ENCODE measurements around the gene STMN3. TPM values are rescaled to one million over a fixed set of nuclear protein-coding genes. Genes with fewer than 3 reads are reported as not detected.

STMN3 gene
- total and polyA plus RNA-seq, 10 of the 15 experiments (the other 5 are each of a cell fraction or from before 2014, with no cell fraction given) = 0.09 to 3.6 (median 1.4) TPM; not detected in 1

DNA sequence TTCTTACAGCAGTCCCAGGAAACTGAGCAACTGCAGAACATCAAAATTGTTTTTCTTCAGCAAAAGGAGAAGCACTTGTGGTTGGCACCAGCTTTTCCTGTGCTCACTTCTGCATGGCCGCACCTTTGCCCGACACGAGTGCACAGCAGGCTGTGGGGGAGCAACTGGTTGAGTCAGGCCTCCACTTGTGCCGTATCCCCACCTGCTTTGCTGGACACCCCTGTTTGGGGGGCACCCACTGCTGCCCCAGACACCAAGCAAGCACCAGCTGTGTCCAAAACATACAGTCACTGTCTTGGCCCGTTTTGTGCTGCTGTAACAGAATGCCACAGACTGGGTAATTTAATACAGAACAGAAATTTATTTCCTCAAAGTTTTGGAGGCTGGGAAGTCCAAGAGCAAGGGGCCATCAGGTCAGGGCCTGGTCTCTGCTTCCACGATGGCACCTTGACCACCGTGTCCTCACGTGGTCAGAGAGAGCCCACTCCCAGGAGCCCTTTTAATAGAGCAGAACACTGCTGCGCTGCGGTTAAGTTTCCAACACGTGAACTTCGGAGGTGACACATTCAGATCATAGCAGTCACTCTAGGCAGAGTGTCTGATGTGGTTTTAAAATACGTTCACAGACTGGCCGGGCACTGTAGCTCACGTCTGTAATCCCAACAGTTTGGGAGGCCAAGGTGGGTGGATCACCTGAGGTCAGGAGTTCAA, 17.6 kb downstream of the STMN3 start:
- Histone ChIP-seq H3K4me1 (ENCODE audit: control insufficient read depth, insufficient read depth, low read length) (peaks cover 27% of the 10 kb centered on the region), H3K36me3 (ENCODE audit: control insufficient read depth in 2 of 2, insufficient read depth in 2 of 2, low read length in 1 of 2) (no peaks in the 10 kb centered on the region), H3K9me3 (replicated peaks; ENCODE audit: control insufficient read depth, insufficient read depth, low read length) (no peaks in the 10 kb centered on the region), H3K27me3 (replicated peaks in 1 of 2; ENCODE audit: control insufficient read depth in 2 of 2, insufficient read depth in 2 of 2, low read length in 1 of 2) (no peaks in the 10 kb centered on the region), H3K4me3 (no peak overlapping the region), H3K79me2 (ENCODE audit: control insufficient read depth, insufficient read depth, low read length) (peaks cover 1% of the 10 kb centered on the region; the same call in 1 of the 2 replicates), H3K27ac (ENCODE audit: control insufficient read depth, insufficient read depth) (peak overlapping the region; percentile 77), H3K4me2 (ENCODE audit: control insufficient read depth, insufficient read depth) (peak overlapping the region; percentile 42), H2AFZ (ENCODE audit: control insufficient read depth, low read depth, low read length) (peak overlapping the region; percentile 64), H4K20me1 (ENCODE audit: control insufficient read depth, insufficient read depth) (no peaks in the 10 kb centered on the region), H3K9ac (ENCODE audit: control insufficient read depth, insufficient read depth, low read length) (peak overlapping the region; percentile 50)
- BruUV-seq (replicated peaks) = no TSS peak
- ChIA-PET CTCF (interaction anchor here (0.6 to 0.9 kb wide), 2 partner anchors 98 to 338 kb away, joined by 3 read pairs; partner anchors contain the start of gene PTK6), RAD21 (ENCODE audit: unreplicated experiment) (interaction anchor here (0.6 to 1.9 kb wide), 3 partner anchors 22 to 98 kb away, joined by 4 read pairs; partner anchors contain the start of genes PTK6 and RTEL1), SMC1A (ENCODE audit: uncharacterized antibody, unreplicated experiment) (interaction anchor here (0.7 to 1.5 kb wide), 2 partner anchors 10 to 97 kb away, joined by 3 to 6 read pairs; no protein-coding TSS in a partner anchor), POLR2A (interaction anchor here (1.6 to 2.4 kb wide), 2 partner anchors 8 to 62 kb away, joined by 4 to 9 read pairs; partner anchors contain the start of genes GMEB2 and HELZ2)
- intact Hi-C loops (cut with micrococcal nuclease; ENCODE audit: unreplicated experiment) (no loop called here), in situ Hi-C loops (cut with MboI) (no loop called here)
- FAIRE-seq (peak; percentile 31), DNase-seq (ENCODE audit: low read depth, low spot score) (peak; percentile 68), ATAC-seq (peak; percentile 89)
- 2% methylated on average over 15 of the region's 15 CpGs for WGBS (ENCODE audit: insufficient coverage, insufficient replicate concordance, low lambda C conversion rate, missing lambda C conversion rate)
- 0 out of 2 replicates have a peak, but pooled peaks have one; percentile 22 for TF ChIP-seq CHD2 (IDR thresholded peaks at IDR 0.05; ENCODE audit: borderline replicate concordance, low read depth, low read length)
- TF ChIP-seq IKZF1 (conservative IDR thresholded peaks at IDR 0.05) = peak; percentile 96
- no peak for TF ChIP-seq SMC3 (IDR thresholded peaks at IDR 0.05; ENCODE audit: borderline replicate concordance, low read length)
- no peak for TF ChIP-seq PAX5 (IDR thresholded peaks at IDR 0.05; ENCODE audit: borderline replicate concordance, low read depth, low read length)
- no peak; the same call in 1 of the 2 replicates for TF ChIP-seq ZNF207 (IDR thresholded peaks at IDR 0.05; ENCODE audit: borderline replicate concordance)
- TF ChIP-seq E2F4 (IDR thresholded peaks at IDR 0.05; ENCODE audit: low read depth, low read length) = no peak
- no peak for TF ChIP-seq TAF1 (IDR thresholded peaks at IDR 0.05; ENCODE audit: borderline replicate concordance, low read depth, low read length)
- TF ChIP-seq, protein P1, sequence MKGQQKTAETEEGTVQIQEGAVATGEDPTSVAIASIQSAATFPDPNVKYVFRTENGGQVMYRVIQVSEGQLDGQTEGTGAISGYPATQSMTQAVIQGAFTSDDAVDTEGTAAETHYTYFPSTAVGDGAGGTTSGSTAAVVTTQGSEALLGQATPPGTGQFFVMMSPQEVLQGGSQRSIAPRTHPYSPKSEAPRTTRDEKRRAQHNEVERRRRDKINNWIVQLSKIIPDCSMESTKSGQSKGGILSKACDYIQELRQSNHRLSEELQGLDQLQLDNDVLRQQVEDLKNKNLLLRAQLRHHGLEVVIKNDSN (IDR thresholded peaks at IDR 0.05; ENCODE audit: borderline replicate concordance, extremely low read length, insufficient read depth, low read depth, low read length) = peak; percentile 27
- no peak for TF ChIP-seq MXI1 (IDR thresholded peaks at IDR 0.05; ENCODE audit: low read depth, low read length)
- TF ChIP-seq, protein P2, sequence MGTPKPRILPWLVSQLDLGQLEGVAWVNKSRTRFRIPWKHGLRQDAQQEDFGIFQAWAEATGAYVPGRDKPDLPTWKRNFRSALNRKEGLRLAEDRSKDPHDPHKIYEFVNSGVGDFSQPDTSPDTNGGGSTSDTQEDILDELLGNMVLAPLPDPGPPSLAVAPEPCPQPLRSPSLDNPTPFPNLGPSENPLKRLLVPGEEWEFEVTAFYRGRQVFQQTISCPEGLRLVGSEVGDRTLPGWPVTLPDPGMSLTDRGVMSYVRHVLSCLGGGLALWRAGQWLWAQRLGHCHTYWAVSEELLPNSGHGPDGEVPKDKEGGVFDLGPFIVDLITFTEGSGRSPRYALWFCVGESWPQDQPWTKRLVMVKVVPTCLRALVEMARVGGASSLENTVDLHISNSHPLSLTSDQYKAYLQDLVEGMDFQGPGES (IDR thresholded peaks at IDR 0.05) = no peak
- TF ChIP-seq RB1 (IDR thresholded peaks at IDR 0.05; ENCODE audit: borderline replicate concordance) = no peak
- peak; percentile 97 for TF ChIP-seq NR2F1 (conservative IDR thresholded peaks at IDR 0.05)
- TF ChIP-seq SUPT20H (IDR thresholded peaks at IDR 0.05; ENCODE audit: borderline replicate concordance, control insufficient read depth, low read depth, low read length) = no peak
- TF ChIP-seq, protein P3, sequence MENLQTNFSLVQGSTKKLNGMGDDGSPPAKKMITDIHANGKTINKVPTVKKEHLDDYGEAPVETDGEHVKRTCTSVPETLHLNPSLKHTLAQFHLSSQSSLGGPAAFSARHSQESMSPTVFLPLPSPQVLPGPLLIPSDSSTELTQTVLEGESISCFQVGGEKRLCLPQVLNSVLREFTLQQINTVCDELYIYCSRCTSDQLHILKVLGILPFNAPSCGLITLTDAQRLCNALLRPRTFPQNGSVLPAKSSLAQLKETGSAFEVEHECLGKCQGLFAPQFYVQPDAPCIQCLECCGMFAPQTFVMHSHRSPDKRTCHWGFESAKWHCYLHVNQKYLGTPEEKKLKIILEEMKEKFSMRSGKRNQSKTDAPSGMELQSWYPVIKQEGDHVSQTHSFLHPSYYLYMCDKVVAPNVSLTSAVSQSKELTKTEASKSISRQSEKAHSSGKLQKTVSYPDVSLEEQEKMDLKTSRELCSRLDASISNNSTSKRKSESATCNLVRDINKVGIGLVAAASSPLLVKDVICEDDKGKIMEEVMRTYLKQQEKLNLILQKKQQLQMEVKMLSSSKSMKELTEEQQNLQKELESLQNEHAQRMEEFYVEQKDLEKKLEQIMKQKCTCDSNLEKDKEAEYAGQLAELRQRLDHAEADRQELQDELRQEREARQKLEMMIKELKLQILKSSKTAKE (IDR thresholded peaks at IDR 0.05; ENCODE audit: low read depth, poor library complexity, severe bottlenecking) = peak; percentile 98
- TF ChIP-seq NKRF (conservative IDR thresholded peaks at IDR 0.05) = 0 out of 2 replicates have a peak, but pooled peaks have one; percentile 19
